GM19467 (cell line): ENCODE results near the gene CNGA3.
A peak's percentile ranks its signal among the peaks of the same experiment; 100 is the strongest.

Source experiments
- ATAC-seq: cut with Tn5 transposase; IDR thresholded peaks from one replicate; pipeline ENCODE4 v1.9.1; 2021; ENCODE audit warnings: mild to moderate bottlenecking, moderate library complexity; ENCODE audit not compliant: unreplicated experiment

CNGA3 gene

DNA sequence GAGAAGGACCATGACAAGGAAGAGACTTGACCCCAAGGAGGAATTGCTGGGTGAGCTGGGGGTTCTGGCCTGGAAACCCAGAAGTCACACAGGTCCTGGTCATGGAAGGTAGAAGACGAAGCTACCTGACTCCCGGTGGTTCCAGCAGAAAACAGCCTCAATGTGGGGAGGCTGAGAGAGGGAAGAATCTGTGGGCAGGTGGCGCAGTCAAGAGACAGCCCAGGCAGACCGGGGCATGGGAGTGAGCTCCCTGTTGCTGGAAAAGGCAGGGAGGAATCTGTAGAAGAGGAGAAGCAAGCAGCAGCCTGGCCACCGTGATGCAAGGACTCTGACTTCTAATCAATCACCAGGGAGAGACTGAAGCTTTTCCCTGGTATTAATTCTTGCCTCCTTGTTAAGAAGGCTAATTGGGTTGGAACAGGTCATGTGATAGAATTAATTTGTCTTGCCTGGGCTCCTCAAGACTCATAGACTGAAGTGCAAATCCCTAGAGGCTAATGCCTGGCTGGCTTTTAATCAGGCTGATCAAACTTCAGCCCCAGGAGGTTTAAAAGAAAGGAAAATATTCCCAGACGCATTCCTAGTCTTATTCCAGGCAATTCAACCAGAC lies 30.1 kb downstream of the CNGA3 start:
- no peak for ATAC-seq

DNA sequence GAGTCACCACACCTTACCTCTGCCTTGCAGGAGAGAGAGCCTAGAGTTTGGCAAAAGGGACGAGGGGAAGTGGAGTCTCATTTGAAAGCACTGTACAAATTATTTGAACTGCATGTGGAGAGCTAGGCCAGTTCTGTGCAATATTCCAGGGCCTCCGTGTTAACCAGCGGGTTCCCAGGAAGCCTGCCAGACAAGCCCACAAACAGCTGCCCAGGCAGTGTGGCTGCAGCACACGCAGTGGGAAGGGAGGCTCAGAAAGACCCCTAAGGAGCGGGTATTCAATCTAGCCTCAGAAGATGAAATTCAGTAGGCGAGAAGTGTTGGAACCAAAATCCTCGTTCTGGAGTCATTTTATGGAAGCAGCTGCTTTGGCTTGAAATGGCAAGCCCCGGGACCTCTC lies 30.7 kb downstream of the CNGA3 start:
- no peak for ATAC-seq

DNA sequence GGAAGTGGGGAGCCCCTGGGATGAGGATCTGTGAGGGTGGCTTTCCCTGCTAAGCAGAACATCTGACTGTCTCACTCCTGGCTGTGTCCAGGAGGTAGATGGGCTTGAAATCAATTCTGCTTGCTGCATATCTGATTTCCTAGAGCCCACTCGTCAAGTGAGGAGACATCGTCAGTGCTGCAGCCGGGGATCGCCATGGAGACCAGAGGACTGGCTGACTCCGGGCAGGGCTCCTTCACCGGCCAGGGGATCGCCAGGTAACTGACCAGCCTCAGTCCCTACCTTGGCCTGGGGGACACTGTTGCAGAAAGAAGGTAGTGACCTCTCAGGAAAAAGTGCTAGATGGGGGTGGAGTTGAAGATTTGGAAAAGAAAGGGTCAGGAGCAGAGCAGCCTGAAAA lies 31.3 kb downstream of the CNGA3 start:
- no peak for ATAC-seq

DNA sequence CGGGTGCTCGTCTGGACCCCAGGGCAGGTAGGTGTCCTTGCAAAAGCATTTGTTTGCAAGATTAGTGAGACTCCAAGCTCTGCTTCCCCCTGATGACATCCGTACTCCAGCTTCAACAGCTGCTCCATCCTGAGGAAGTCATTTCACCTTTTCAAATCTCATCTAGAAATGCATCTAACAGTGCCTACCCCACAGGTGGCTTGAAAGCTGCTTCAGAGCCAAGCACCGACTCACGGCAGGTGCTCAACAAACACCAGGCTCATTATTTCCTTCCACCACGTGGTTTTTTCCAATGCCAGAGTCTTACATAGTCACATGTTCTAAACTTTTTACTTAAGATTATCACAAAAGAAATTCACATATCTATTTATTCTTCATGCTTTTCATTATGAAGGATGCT lies 31.9 kb downstream of the CNGA3 start:
- ATAC-seq, result no peak

DNA sequence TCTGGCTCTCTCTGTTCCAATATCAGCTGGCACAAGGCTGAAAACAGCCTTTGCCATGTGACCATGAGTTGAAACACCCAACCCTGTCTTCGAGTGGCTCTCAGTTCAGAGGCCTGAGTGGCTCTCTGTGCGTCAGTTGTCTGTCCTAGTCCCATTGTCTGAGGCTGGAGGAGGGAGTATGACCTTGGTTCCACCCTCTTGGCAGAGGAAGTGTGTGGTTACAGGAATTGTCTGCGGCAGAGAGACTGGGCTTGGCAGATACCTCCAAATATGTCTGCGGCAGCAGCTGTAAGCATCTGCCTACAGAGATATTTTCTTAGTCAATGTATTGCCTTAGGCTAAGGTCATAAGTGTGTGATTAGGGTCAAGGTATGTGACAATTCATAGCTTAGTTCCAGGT lies 32.6 kb downstream of the CNGA3 start:
- ATAC-seq, result no peak

DNA sequence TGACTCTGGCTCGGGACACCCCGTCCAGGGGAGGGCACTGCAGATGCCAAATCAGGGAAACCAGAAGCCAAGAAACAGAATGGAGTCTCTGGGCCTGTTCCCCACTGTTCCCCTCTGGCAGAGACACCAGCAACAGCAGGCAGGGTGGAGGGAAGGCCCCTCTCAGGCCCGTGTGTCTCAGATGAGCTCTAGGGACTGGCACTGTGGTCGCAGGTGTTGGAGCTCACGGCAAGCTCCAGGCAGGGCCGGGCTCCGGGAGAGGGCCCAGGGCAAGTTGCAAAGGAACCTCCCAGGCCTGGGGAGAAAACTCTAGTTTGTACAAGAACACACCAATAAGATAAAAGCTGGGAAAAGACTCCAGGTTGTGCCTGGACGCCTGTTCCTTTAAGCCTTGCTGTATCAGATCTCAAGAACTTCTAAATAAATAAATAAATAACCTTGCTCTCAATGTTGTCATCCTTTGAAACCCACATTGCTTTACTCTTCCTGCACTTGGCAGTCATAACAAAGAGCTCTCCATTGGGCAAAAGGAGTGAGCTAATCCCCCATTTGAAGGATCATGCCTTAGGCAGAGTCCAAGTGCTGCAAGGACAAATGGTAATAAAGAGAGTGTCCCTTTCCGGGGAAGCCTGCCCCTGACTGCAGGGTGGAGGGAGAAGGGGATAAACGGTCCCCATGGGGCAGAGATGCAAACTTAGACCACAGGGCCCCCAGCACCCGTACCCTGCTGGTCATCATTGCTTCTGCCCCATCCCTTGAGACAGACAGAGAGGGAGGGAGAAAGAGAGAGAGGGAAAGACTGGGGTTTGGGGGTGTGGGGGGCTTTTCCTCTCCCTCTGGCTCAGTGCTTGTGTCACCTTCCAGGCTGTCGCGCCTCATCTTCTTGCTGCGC lies 33.3 kb downstream of the CNGA3 start:
- ATAC-seq, result no peak

DNA sequence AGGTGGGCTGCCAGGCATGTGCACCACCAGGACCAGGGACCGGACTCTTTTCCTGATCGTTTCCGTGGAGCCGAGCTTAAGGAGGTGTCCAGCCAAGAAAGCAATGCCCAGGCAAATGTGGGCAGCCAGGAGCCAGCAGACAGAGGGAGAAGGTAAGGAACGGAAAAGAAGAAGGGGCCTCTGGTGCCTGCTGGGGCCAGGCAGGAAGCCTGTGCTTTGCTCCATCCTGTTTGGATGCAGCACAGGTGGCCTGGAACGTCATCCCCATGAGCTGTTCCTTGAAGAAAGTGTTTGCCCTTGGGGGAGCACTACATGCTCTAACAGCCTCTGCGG lies 33.9 kb downstream of the CNGA3 start:
- ATAC-seq, result no peak

DNA sequence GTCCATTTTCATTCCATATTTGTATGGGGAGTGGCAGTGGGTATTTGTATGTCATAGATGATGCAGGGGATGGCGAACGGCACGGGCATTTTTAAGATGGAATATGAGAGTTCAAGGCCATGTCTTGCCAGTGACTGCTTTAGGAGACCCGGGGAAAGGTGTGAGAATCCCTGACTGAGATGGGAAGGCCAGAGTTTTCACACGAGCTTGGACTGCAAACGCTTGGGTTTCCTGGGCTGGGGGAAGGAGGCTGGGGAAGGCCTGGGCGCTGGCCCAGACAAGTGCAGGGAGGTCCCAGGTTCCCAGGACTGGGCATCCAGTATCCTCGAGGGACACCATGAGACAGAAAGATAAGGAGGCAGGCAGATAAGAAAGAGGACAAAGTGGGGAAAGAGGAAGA lies 35.2 kb downstream of the CNGA3 start:
- no peak for ATAC-seq

DNA sequence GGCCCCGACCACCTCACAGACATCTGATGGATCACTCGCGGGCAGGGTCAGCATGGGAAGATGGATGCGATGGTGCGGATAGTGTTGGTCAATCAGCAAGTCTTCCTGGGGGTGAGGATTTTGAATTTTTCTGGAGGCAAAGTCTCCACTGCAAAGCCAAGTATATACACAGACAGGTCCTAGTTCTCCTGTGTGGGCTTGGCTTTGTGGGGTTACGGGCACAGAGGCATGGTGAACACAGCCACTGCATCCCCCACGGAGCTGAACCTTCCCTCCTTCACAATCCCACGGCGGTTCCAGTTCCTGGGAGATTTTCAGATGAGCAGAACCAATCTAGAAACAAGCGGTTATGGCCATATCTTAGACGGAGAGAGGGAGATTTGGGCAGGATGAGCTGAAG lies 35.8 kb downstream of the CNGA3 start:
- ATAC-seq, result no peak

DNA sequence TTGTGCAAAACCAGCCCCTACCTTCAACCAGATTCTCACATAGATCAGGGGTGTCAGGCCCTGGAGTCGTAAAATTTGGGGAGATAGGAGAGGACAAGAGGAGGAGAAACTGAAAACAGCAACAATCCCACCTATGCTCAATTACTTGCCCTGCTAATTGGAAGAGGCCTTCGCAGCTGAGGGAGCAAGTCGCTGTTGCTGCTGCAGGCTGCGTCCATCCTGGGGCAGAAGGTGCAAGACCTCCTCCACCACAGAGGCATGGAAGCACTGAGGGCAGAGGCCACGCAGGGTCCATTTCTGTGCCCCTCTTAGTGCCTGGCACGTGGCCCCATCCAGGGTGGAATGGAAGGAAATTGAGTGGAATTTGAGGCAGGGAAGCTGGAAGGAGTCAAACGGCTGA lies 36.5 kb downstream of the CNGA3 start:
- no peak for ATAC-seq

DNA sequence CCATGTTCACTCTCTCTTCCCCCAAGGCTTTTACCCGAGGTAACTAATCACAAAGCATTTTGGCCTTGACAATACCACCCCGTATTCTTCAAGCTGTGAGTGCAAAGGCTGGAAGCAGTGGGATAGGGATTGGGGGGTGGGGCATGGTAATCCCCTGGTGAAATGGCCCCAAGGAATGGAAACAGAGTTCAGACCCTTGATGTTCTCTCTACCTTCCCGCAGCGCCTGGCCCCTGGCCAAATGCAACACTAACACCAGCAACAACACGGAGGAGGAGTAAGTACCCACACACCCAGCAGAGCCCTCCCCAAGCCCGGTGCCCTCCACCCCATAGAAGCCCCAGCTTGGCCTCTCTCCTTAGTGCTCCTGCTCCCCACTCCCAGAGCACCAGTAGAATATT lies 36.9 kb downstream of the CNGA3 start:
- no peak for ATAC-seq

DNA sequence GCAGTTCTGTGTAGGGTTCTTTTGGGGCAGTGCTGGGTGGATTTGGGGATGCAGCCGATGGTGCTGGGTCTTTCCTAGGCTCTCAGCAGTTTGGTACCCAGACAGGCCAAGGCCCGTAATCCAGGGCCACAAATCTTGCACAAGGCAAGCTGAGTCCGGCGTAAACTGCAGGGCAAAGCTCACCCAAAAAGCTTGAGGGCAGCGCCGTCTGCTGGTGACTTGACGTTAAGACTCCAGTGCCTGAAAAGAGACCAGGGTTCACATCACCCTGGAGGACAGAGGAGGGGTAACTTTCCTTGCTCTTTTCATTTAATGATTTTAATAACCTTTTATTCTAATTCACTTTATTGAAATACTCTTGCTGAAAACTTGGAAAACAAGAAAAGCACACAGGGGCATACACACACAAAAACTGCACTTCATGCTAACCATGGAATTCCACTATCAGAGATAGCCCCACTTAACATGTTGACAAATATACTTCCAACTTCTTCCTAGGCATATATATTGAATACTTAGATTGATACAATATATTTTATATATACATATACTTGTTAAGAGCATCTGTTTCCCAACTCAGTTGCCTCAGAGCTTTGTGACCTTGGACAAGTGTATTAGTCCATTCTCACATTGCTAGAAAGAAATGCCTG lies 38.9 kb downstream of the CNGA3 start:
- peak; percentile 66 for ATAC-seq

DNA sequence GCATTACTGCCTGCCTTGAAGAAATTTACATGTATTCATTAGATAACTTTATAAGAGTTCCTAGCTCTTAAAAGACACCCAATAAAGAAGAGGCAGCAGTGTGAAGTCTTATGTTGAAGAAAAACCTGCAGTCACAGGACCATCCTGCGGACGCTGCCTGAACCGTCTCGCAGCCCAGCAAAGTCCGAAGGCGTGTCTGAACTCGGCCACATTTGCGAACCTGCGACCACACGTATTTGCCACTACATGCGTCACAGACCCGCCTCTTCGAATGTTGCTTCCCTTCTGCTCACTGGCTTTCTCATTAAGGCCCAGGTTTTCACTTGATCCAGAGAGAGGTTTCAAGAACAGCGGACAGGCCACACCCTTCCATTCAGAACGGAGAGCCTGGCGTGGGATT lies 41.2 kb downstream of the CNGA3 start:
- no peak for ATAC-seq

DNA sequence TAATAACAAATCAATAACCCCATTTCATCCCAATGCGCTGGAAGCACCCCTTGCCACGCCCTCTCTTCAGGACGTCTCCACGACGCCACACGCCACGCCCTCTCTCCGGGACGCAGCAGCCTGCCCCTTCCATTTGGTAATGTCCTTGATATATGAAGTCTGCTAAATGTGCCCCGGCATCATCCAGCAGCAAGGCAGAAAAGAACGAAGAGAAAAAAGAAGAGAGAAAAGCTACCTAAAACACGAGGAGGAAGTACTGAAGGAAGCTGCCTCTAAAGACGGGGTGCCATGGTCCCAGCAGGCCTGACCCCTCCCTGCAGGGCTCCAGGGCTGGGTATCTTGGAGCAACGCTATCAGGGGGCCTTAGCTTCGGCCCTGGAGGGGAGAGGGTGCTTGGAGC lies 41.8 kb downstream of the CNGA3 start:
- ATAC-seq, result no peak

DNA sequence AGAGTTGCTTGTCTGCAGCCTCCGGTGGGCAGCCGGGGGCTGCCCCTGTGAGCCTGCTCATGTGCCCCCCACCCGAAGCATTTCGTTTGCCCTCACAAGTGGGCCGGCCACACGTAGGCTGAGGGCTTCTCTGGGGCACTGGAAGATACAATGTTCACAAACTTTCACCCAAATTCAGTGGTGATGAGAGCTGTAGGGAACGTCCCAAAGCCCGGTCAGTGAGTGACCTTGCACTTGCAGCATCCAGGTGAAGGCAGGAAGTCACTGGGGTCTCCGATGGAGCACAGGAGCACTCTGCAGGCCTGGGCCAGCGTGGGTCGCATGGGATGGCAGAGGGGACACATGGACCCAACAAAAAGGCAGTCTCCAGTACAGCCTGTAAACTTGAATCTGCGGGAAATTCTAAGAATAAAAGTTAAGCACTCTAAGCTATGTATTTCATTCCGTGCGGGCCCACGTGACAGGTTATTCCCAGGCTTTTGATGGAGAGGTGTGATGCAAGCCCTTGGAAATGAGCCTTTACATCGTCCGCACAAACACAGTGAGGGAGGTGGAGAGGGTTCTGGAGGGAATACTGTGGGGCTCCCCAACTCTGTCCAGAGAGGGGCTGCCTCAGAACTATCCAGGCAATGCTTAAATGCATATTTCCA lies 42.5 kb downstream of the CNGA3 start:
- no peak for ATAC-seq

DNA sequence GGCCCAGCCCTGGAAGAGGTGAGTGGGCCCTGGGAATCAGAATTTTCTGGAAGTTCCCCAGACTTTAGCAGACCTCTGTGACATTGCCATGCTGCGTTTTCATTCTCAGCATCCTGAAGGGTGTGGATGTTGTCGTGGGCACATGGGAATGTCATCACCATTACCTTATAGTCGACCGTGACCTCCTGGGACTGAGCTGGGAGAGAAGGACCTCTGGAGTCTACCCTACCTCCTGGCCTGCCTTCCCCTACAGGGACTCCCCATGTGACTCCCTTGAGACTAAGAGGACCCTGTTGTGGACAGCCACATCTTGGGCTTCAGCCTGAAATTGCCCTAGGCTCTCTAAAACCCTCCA lies 43.0 kb downstream of the CNGA3 start:
- no peak for ATAC-seq

DNA sequence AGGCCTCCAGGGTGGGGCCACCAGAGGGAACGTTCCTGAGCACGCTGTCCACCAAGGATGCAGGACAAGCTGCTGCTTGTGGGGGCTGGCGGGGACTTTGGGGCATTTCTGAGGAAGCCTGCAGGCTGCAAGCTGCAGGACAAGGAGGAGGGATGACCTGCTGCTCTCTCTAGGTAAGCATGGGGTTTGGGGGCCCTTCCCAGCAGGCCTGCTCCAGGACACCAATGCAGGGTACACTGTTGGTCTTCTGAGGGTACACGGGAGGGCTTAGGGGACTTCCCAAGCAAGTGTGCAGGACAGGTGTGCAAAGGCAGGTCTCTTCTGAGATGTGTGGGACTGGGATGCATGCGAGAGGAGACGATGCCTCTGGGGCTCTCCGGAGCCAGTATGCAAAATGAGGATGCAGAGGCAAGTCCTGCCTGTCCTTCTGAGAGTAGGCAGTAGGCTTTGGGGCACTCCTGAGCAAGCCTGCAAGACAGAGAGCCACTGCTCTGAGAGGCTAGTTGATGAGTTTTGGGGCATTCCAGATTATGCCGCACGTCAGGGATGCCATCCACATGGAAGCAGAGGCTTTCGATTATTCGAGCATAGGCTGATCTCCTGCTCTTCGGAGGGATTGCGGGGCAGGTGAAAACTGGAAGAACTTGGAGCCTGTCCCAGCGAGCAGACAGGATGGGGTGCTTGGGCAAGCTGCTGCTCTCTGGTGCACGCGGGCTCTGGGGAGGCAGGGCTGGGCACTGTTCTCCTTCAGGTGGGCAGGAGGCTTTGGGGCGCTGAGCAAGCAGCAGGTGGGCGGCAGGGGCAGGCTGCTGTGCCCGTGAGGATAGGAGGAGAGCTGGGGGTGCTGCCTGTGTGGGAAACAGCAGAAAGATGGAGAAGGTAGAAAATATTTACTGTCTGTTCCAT lies 44.6 kb downstream of the CNGA3 start:
- no peak for ATAC-seq

DNA sequence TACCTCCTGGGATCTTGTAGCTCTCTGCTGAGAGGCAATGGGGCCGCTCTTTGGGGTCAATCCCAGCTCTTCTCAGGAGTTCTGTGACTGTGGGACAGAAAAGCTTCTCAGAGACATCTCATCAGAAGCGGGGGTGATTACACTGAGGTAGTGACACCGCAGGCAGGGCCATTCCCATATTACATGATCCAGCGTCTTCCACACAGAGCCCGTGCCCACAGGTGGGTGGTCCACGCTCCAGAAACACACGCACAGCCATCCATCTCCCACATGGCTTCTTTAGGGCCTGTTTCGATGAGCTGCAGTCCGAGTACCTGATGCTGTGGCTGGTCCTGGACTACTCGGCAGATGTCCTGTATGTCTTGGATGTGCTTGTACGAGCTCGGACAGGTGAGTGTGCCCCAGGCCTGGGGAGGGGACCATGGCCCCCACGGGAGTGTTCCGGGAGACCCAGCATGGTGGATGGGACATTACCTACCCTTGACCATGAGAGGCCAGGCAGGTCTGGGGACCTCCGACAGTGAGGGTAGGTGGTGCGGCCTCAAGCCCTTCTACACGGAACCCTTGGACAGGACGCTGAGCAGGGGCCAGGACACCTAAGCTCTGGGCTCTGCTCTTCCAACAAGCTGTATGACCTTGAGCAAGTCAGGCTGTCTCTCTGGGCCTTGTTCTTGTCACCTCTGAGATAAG lies 45.5 kb downstream of the CNGA3 start:
- ATAC-seq, result no peak

DNA sequence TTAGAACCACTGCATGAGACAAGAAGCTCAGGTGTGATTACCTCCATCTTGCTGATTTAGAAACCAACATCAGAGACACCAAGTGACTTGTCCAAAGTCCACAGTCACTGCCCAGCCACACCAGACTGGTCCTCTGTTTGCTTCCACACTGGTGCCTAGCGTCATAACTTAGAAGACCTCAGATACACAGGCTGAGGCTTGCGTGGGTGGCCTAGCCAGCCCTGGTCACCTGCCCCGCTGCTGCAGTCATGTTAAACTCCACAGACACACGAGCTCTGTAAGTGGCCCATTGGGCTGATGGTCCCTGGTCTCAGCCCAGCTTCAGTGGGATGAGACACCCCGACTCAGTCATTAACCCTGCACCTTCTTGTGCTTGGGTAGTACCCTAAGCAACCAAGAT lies 47.1 kb downstream of the CNGA3 start:
- ATAC-seq, result no peak

DNA sequence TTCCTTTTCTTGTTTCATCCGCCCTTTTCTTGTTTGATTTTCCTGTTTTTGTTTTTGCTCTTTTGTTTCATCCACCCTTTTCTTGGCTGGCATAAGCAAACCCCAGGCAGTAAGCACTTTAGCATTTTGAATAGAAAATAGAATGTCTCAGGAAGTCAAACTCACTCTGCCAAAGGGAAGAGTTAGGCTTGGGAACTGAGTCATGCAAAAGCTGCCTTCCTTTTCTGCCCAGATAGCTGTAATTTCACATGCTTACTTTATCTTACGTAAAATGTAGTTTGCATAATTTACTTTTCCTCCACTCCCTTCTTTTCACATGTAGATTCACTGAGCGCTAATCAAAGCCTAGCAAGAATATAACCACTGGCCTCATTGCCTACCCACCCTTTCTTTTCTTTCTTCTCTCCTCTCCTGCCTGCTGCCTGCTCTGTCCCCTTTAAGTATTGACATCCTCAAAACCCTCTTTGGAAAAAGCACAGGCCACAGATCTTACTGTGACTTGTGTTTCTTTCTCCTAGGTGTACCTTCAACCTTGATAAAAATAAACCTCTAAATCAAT lies 48.4 kb downstream of the CNGA3 start:
- ATAC-seq, result no peak
